Fibroblast of villous mesenchyme (primary cell): ENCODE data around the gene C3. TPM values are rescaled to one million over a fixed set of nuclear protein-coding genes. Genes with fewer than 3 reads are reported as not detected.
"Not testable (repeated sequence)": the region's sequence is repeated elsewhere in the genome, so short reads cannot be mapped to it uniquely, and the experiment has no call there.

Source experiments
- DNase-seq: peaks from one replicate; pipeline ENCODE4 v3.0.0-alpha.2; 2010; ENCODE audit warnings: low read depth
- H3K4me3 ChIP-seq: 2 replicates; pipeline ENCODE4 v1.5.1; 2011; ENCODE audit warnings: low read depth, mild to moderate bottlenecking, low read length
- CTCF ChIP-seq: IDR thresholded peaks from 2 replicates; pipeline ENCODE4 v1.5.1; 2012; ENCODE audit warnings: low read depth, mild to moderate bottlenecking, low read length; ENCODE audit not compliant: insufficient read depth
- total RNA-seq: library from RNA; depleted of rRNA; stranded (reverse); fragments of >200 nt; gene quantifications from 2 replicates; pipeline ENCODE4 v1.2.3, GENCODE V29; 2012

C3 gene
- total RNA-seq, 1 donor, result 76.0 TPM

- no peak for DNase-seq
- no peak for TF ChIP-seq CTCF
- no peak overlapping the region for H3K4me3 ChIP-seq
These were observed 81.0 kb downstream of the C3 start for GRCh38 chr19:6639439-6639838.

GRCh38 chr19:6633456-6633813, 87.0 kb downstream of the C3 start:
- H3K4me3 ChIP-seq, DNase-seq: not testable (repeated sequence)

DNA sequence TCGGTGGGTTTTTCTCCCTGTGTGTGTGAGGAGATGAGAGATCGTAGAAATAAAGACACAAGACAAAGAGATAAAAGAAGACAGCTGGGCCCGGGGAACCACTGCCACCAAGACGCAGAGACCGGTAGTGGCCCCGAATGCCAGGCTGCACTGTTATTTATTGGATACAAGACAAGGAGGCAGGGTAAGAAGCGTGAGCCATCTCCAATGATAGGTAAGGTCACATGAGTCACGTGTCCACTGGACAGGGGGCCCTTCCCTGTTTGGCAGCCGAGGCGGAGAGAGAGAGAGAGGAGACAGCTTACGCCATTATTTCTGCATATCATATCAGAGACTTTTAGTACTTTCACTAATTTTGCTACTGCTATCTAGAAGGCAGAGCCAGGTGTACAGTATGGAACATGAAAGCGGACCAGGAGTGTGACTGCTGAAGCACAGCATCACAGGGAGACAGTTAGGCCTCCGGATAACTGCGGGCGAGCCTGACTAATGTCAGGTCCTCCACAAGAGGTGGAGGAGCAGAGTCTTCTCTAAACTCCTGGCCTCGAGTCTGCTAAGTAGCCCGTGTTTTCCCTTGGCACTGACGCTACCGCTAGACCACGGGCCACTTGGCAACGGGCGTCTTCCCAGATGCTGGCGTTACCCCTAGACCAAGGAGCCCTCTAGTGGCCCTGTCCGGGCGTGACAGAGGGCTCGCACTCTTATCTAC, 87.5 kb downstream of the C3 start:
- peak; percentile 44 for DNase-seq
- H3K4me3 ChIP-seq, result not testable (repeated sequence)
- peak; percentile 59 for TF ChIP-seq CTCF

- peak; percentile 88 for TF ChIP-seq CTCF
- H3K4me3 ChIP-seq, result no peak overlapping the region
- peak; percentile 77 for DNase-seq
These were observed 88.3 kb downstream of the C3 start for GRCh38 chr19:6632002-6632621.

Other genes starting within 250 kb of the C3 start
- gene DENND1C, start 238.9 kb downstream of the C3 start, total RNA-seq, result not detected in 2 replicates
- gene TUBB4A, start 218.3 kb downstream of the C3 start, total RNA-seq, result not detected in 2 replicates
- gene TNFSF9, start 189.6 kb downstream of the C3 start, total RNA-seq, result 0.32 TPM in 1 of 2 replicates, not detected in the other
- not detected in 2 replicates for gene CD70, start 129.5 kb downstream of the C3 start, total RNA-seq
- gene TNFSF14, start 50.5 kb downstream of the C3 start, total RNA-seq, result under 0.01 TPM in 1 of 2 replicates, not detected in the other
- gene GPR108, start 16.9 kb upstream of the C3 start, total RNA-seq, result 28.3 and 34.1 TPM in 2 replicates
- 49.9 and 50.1 TPM in 2 replicates for gene TRIP10, start 19.0 kb upstream of the C3 start, total RNA-seq
- under 0.01 TPM in 1 of 2 replicates, not detected in the other for gene SH2D3A, start 46.8 kb upstream of the C3 start, total RNA-seq
- gene VAV1, start 52.1 kb upstream of the C3 start, total RNA-seq, result not detected in 2 replicates
- not detected in 2 replicates for gene ADGRE1, start 166.9 kb upstream of the C3 start, total RNA-seq